HG02938 (cell line): ENCODE measurements around the gene ITGB2.

ENCODE experiments used
- ATAC-seq: cut with Tn5 transposase; IDR thresholded peaks from one replicate; pipeline ENCODE4 v1.9.1; 2021; ENCODE audit warnings: mild to moderate bottlenecking, moderate library complexity; ENCODE audit not compliant: unreplicated experiment

The ITGB2 gene

DNA sequence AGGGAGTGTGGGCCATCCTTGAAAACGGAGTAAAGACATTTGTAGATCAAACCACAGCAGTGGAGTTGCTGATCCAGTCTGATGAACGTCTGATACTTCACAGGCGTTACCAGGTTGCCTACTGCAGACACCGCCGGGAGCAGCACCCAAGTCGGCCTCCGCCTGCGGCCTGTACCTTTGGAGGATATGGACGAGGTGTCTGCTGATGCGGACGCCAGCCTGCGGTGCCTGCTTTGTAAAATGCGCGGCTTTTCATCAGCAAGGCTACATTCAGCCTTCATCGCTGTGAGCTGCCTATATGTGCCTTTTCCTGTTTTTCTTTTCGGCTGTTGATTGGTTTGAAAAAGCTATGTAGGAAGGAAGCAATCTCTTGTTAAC lies 35.1 kb upstream of the ITGB2 start:
- ATAC-seq, result no peak

DNA sequence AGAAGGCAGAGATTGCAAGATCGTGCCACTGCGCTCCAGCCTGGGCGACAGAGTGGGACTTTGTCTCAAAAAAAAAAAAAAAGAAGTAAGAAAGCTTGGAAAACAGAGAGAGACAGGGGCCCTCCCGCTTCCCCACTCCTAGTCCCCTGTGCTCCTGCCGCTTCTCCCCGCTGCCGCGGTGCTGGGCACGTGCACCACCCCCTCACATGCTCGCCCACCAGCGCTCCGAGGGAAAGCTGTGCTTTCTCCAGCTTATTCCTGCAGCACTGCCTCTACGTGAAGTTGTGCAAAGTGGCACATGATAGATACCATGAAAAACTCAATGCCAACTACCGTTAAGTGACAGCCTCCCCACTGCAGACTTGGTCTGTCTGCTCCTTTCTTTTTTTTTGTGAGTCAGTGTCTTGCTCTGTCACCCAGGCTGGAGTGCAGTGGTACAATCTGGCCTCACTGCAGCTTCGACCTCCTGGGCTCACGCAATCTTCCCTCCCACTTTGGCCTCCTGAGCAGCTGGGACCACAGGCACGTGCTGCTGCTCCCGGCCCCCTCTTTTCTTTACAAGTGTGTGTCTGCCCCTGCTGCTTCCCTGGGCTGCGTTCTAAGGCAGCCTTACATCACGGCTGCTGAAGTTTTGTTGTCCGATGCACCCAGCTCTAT lies 34.6 kb upstream of the ITGB2 start:
- ATAC-seq, result no peak

DNA sequence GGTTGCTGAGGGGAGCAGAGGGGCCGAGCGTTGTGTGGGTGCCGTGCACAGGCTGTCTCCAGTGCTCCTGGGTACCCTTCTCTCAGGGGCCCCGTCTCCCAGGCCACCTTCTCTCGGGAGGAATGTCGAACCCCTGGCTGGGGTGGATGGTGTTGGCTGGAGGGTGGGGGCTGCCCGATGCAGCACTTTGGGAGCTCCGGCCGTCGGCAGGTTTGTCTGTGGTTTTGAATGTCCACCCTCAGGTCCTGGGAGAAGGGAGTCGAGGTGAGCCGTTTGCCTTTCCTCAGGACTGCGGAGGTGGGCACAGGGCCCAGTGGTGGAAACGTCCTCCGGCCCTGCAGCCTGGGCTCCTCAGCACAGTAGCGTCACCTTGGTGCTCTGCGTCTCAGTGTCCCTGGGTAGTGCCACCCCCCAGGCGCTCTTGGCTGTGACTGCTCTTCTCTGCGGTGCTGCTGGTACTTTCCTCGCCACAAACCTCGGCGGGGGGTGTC lies 33.6 kb upstream of the ITGB2 start:
- ATAC-seq, result no peak

DNA sequence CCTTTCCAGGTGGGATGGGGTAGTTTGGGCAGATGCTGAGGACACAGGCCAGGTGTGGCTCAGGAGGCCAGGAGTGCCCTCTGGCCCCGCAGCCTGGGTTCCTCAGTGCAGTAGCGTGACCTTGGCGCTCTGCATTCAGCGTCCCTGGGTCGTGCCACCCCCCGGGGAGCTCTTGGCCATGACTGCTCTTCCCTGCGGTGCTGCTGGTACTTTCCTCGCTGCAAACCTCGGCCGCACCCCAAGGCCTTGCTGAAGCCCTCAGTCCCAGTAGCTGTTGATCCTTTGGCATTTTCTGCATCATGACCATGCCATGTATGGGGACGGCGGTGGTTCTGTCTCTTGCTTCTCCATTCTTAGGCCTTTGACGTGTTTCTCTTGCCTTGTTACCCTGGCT lies 32.9 kb upstream of the ITGB2 start:
- ATAC-seq, result no peak

DNA sequence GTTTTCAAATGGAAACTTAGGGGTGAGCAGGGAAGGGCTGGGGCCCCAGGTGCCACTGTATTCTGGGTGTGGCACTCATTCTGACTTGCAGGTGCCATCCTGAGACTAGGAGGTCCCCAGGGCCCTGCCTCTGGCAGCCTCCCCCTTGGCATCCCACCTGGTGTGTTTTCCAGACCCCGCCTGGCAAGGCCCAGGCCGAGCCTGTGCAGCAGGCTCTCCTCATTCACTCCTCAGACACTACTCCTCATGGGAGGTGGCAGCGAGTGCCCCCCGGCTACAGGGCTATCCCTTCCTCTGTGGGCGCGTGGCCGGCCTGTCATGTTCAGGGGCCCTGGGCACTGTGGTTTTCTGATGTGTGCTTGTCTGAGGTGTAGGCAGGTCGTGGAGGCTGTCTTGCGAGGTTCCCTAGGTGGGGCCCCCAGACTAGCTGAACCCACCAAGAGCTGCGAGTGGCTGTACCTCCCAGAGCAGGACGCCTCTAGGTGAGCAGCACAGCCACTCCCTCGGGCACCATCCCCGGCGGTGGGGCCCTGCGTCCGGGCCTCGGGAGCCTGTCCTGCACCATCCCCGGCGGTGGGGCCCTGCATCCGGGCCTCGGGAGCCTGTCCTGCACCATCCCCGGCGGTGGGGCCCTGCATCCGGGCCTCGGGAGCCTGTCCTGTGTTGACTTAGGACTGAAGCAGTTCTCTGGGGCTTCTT lies 32.4 kb upstream of the ITGB2 start:
- ATAC-seq, result no peak

DNA sequence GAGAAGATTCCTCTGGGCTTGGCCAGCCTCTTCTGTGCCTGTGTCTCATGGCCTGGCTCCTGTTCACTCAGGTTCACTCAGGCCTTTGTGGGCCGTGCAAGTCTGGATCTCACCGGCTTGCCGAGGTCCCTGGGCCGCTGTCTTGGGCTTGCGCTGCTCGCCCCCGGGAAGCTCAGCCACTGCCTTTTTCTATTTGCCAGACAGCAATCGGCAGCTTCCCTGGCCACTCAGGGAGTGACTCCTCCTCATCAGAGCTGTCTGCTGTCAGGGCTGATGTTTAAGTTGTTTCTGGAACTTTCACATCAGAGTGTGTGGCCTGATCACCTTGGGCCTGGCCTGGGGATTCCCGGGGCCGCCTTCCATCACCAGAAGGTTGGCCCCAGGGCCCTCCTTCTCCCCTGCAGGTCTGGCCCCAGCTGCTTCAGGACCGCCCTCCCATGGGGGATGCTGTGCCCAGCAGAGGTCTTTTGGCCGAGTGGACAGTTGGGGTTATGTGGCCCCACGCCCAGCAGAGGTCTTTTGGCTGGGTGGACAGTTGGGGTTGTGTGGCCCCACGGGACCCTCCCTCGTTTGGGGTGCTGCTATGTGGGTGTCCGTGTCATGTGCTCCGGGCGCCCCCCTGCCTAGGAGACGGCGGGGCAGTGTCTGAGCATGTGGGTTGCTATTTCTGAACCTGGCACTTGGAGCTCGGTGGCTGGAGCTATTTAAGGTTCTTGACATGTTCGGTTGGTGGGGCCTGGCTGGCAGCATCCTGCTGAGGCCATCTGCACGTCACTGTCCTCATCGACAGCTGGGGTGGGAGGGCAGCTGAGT lies 31.6 kb upstream of the ITGB2 start:
- no peak for ATAC-seq

DNA sequence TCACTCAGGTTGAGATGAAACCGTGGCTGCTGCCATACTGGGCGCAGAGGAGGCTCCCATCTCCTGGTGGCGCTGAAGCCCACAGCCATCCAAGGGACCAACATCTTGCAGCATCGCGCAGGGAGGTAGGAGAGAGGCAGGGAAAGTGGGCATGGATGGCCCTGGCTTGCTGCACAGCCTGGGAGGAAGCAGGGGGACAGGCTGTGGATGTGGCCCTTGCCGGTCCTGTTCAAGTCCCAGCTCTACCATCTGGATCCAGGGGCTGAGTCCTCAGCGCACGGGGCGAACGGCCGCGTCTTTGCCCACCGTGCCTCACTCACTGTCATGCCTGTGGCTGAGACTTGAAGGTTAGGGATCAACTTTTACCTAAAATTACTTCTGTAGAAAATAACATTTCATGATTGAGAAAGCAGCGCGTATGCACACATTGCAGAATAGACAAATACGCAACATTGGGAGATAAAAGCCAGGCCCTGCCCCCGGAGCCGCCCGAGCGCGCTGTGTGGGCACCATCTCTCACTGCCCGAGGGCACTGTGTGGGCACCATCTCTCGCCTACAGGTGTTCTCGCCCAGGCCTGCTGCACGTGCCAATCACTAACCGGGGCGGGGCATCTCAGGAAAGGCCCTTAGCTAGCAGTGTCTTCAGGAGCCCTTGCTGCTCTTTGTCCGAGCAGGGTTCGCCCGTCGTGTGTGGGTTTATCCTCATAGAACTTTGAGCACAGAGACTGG lies 30.7 kb upstream of the ITGB2 start:
- no peak for ATAC-seq

DNA sequence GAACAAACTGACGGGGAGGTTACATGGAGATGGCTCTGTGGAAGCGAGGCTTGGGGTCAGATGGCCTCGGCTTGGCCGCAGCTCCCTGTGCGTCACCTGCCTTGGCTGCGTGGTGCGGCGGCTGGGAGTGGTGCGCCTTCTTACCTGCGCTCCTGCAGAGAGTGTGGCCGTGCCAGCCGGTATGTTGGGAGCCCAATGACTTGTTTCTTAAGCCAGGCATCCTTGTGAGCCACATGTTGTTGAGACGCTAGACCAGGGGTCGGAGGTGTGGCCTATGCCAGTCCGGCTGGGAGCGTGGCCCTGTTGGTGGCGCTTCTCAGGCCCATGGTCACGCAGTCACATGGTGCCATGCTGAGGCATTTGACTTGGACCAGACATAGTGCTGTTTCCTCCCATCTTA lies 29.7 kb upstream of the ITGB2 start:
- no peak for ATAC-seq

DNA sequence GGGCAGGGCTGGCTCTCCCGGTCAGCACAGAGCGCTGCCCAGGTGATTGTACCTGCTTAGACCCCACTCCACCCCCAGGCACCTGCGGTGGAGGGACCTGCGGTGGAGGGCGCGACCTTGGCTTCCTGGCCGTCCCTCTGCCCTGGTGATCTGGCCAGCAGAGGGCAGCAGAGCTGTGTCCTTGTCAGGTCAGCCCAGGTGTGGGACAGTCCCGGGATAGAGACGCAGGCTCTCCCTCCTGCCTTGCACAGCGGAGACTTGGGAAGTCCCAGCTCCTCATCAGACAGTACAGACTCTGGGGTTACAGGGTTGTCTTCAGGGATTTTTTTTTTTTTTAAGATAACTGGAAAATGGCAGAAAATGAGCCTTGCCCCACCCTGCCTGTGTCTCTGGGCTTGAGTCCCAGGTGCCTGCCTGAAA lies 29.1 kb upstream of the ITGB2 start:
- ATAC-seq, result no peak

DNA sequence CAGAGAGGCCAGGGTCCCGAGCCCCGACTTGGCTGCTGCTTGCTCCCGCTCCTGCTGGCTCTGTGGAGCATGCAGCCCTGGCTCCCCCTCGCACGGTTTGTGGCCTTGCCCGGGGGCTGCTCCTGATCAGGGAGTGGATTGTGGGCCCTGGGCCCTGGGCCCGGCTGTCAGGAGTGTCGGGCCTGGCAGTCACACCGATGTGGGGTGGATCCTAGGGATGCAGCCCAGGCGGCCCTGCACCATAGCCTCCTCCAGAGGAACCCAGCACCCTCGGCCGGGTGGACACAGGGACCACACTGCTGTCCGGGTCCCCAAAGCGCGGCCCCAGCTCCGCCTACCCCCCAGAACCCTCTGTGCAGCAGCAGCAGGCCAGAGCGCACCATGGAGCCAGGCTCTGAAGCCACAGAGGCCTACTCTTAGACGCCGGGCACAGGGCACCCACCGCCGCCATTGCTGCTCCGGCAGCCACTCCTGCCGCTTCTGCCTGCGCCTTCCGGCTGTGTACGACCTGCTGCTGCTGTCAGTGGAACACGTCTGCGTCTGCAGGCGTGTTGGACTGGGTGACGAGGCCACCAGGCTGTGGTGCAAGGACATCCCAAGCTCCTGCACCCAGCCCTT lies 28.6 kb upstream of the ITGB2 start:
- no peak for ATAC-seq

DNA sequence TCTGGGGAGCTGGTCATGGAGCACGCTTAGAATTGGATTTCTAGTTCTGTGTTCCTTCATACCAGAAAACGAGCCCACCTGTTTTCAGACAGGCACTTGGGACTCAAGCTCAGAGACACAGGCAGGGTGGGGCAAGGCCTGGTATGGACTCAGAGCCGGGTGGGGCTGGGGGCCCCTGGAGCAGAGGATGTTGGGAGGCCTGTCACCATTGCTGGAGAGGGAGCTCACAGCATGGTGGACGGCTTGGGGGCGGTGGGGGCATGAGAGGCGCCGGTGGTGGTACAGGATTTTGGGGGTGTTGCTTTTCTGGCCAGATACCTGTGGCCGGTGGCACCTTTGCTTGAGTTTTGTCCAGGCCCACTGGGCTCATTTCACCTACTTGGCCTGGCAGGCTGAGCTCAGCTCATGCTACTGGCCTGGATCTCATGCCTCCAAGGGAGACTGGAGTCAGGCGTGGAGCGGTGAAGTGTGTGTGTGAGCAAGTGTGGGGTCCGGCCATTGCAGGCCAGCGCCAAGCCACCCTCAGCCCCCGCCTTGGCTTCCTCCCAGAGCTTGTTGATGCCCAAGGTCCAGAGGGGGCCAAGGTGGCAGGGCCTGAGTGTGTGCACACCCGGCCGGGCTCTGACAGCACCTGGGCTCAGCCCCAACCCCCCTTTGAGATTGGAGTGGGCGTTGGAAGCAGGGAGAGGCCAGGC lies 27.9 kb upstream of the ITGB2 start:
- ATAC-seq, result no peak

DNA sequence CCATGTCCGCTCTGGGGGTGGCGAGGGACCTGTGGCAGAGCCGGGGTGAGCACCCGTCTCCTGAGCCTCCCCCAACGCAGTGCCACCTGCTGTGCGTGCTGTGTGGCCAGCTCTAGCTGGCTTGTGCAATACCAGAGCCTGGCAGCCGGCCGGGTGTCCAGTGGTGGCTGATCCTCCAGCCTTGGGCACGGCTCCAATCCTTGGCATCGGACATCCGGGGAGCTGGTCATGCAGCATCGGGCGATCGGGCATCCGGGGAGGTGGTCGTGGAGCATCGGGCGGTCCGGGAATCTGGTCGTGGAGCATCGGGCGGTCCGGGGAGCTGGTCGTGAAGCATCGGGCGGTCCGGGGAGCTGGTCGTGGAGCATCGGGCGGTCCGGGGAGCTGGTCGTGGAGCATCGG lies 27.2 kb upstream of the ITGB2 start:
- ATAC-seq, result no peak

DNA sequence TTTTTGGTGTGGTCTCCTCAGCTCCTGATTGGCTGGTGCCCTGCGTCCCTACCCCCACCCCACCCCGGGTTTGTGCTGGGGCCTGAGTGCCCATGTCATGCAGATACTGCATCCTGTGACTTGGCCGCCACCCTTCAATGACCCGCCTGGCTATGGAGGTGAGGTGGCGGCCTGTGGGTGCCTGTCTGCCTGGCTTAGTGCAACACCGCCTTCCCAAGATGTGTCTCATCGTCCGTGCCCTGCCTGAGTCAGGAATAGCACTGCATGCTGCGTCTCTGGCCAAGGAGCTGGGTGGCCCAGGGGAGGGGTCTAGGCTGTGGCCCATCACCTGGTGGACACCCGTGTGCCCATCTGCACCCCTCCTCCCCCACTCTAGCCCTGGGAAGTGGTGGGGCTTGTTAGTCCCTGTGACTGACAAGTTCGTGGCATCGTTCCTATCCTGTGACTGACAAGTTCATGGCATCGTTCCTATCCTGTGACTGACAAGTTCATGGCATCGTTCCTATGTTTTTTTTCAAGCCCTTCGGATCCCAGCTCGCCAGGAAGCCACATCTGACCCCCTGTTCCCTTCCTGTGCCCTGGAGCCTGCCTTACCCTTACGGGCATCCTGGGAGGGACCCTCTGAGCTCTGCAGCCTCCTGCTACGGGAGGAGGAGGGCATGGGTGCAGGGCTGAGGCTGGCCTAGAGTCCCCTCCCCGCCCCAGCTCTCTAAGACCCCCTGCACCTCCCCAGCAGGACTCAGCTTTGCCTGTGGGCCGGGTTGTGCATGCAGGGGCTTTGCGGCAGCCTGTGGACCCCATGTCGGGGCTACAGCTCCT lies 26.6 kb upstream of the ITGB2 start:
- no peak for ATAC-seq

DNA sequence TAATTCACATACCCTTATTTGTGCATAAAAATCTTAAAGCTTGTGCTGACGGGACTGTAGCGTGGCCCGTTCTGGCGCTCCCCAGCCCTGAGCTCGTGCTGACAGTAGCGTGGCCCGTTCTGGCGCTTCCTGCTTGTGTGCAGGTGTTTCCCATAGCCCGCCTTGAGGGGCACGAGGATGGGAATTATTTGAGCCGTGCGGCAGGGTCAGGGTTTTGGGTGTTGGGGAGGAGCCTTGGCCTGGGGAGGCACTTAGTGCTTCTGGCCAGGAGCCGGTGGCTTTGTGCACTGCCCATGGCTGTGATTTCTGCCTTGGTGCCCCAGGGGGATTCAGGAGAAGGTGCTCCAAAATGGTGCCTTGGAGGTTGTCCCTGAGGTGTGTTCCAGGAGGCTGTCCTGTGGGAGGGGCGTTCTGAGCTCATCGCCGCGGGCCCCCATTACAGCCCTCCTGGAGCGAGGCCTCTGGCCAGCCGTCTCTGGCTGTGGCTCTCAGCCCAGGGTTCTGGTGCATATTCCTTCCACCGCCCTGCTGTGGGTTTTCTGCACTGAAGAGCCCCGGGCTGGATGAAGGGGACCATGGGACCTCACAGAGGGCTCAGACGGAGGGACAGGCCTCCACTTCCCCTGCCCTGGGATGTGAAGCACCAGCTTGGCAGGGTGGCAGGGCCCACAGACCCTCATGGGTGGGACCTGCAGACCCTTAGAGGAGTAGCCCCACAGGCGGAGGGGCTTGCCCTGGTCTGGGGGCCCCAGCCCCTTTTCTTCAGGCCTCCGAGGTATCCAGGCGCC lies 25.7 kb upstream of the ITGB2 start:
- no peak for ATAC-seq

DNA sequence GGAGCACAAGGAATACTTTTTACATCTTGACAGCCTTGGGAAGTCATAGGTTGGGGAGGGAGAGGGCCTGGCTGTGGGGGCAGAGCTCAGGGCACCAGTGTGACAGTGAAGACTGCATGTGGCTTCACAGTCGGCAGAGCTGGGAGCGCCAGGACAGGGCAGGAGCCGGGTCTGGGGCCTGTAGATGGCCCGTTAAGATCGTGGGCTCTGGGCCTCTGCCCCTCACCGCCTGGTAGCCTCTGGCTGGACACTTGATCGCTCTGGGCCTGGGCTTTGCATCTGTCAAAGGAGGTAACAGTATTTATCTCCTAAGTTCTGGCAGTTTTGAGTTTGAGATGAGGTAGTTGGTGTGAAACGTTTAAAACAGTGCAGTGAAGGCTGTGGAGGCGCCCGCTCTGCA lies 23.9 kb upstream of the ITGB2 start:
- no peak for ATAC-seq

DNA sequence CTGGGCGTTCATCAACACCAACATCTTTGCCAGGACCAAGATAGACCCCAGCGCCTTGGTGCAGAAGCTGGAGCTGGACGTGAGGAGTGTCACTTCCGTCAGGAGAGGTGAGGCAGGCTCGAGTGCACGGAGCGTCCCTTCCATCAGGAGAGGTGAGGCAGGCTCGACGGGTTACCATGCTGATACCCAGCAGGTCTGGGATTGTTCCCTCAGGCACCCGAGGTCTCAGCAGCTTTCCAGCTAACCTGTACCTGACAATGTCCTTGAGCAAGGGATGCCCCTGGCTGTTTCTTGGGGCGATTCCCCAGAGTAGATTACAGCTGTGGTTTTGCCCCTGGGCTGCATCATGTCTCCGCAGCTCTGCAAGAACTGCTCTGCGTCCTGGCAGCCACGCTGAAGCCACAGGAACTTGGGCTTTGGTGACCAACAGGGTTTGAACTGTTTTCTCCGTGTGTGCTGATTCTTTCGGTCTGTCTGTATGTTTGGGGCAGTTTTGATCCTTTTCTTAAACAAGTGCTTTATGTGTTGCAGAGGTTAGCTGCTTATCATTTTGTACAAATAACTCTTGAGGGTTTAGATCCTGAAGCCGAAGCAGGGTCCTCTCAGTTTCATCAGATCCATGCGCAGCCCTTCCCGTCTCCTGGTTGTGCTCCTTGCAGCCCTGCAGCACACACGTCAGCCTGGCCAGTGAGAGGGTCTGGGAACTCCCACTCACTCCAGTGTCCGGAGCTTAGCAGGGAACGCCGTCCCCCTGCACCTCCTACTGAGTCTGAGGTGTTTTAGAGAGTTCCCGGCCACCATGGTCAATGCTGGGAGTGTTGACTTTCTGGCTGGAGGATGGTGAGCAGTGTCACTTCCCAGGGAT lies 23.2 kb upstream of the ITGB2 start:
- no peak for ATAC-seq

DNA sequence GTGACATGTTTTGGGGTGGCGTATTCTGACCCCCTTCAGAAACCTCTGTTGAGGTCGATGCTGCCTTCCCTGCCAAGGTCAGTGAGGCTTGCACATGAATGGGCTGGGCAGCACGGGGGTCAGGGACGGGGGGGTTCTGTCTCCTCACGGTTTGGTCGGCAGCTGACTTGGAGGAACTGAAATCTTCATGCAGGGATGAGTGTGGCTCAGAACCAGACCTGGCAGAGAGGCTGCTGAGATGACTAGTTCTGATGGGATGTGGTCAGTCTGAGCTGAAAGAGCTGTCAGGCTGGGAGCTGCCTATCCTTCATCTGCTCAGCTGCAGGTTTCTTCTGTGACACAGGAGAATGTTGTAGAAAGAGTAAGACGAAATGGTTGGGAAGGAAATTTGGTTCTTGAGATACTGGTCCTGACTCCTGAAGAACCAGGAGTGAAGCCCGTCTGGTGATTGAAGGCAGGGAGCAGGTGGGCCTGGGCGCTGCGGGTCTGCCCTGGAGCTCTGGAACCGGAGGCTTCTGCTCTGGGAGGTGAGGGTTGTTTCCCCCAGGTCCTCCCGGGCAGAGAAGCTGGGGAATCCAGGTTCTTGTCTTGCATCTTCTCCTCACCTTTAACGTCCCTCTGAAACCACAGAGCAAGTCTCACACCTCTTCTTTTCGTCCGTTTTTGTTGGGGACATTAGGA lies 22.4 kb upstream of the ITGB2 start:
- ATAC-seq, result no peak
